AG04450 (cell line): ENCODE data around the gene ARHGEF10L. TPM values are rescaled to one million over a fixed set of nuclear protein-coding genes. Genes with fewer than 3 reads are reported as not detected.

Source experiments
- CTCF ChIA-PET: fragments of 300-600, 350-600 bp; formaldehyde crosslinking; extraction: SDS; loops from one replicate; lab custom pipeline; 2022; ENCODE audit warnings: antibody characterized with exemption, inconsistent platforms; lab: Charles Lee
- POLR2A ChIA-PET: fragments of 350-600 bp; formaldehyde crosslinking; extraction: SDS; loops from one replicate; lab custom pipeline; 2021; ENCODE audit warnings: antibody characterized with exemption, inconsistent platforms; lab: Yijun Ruan, JAX
- DNase-seq: peaks from one replicate; pipeline ENCODE4 v3.0.0-alpha.2; 2011; ENCODE audit warnings: low read depth, low spot score
- H3K27ac ChIP-seq: one replicate; pipeline ENCODE4 v1.5.1; 2012; ENCODE audit warnings: low read depth, low read length, control low read depth
- H3K27me3 ChIP-seq: one replicate; pipeline ENCODE4 v1.6.0; 2012; ENCODE audit warnings: low read length; ENCODE audit not compliant: control insufficient read depth, insufficient read depth
- H3K4me3 ChIP-seq: 2 replicates; pipeline ENCODE4 v1.5.1; 2011; ENCODE audit warnings: mild to moderate bottlenecking, low read depth, low read length, control low read depth
- H3K9me3 ChIP-seq: 2 replicates; pipeline ENCODE4 v1.5.1; 2012; ENCODE audit warnings: low read length; ENCODE audit not compliant: control insufficient read depth, insufficient read depth
- polyA plus RNA-seq: library from polyadenylated mRNA; depleted of rRNA; stranded (reverse); fragments of >200 nt; gene quantifications from 2 replicates; pipeline ENCODE4 v1.2.3, GENCODE V29; 2011
- TF ChIP-seq, protein P1 (sequence below): IDR thresholded peaks from 2 replicates; pipeline ENCODE4 v1.5.1; 2011; ENCODE audit warnings: low read depth, low read length, control low read depth, inconsistent platforms

The ARHGEF10L gene
- polyA plus RNA-seq, 1 experiment: 5.7 TPM

- TF ChIP-seq, protein P1, sequence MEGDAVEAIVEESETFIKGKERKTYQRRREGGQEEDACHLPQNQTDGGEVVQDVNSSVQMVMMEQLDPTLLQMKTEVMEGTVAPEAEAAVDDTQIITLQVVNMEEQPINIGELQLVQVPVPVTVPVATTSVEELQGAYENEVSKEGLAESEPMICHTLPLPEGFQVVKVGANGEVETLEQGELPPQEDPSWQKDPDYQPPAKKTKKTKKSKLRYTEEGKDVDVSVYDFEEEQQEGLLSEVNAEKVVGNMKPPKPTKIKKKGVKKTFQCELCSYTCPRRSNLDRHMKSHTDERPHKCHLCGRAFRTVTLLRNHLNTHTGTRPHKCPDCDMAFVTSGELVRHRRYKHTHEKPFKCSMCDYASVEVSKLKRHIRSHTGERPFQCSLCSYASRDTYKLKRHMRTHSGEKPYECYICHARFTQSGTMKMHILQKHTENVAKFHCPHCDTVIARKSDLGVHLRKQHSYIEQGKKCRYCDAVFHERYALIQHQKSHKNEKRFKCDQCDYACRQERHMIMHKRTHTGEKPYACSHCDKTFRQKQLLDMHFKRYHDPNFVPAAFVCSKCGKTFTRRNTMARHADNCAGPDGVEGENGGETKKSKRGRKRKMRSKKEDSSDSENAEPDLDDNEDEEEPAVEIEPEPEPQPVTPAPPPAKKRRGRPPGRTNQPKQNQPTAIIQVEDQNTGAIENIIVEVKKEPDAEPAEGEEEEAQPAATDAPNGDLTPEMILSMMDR: no peak
- ChIA-PET POLR2A (no interaction called here), CTCF (interaction anchor here (2.4 to 10.0 kb wide), 2 partner anchors 109 to 116 kb away, joined by 10 to 299 read pairs; no protein-coding TSS in a partner anchor)
- DNase-seq: no peak
- Histone ChIP-seq H3K4me3 (no peak overlapping the region), H3K9me3 (no peaks in the 10 kb centered on the region), H3K27me3 (no peaks in the 10 kb centered on the region), H3K27ac (no peak overlapping the region)
These were observed 71.2 kb downstream of the ARHGEF10L start for GRCh38 chr1:17610713-17611112.

DNA sequence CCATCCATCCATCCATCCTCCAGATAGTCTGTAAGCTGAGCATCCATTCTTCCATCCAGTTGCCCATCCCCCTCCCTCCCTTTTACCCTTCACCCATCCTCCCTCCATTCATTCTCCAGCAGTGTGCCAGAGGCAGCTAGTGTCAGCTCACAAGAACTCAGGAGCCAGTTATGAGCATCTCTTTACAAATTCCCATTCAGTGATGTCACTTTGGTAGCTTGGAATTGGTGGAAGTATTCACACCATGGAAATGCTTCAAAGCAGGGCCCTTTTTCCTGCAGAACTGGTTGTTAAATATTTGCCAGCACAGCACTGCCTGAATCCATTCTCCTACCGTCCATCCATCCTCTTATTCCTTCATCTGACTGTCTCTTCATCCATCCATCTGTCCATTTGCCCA is 72.5 kb downstream of the ARHGEF10L start:
- Histone ChIP-seq H3K9me3 (no peaks in the 10 kb centered on the region), H3K4me3 (no peak overlapping the region), H3K27me3 (no peaks in the 10 kb centered on the region), H3K27ac (no peak overlapping the region)
- TF ChIP-seq, protein P1: no peak
- DNase-seq: no peak
- ChIA-PET POLR2A (no interaction called here), CTCF (interaction anchor here (1.4 to 10.0 kb wide), 3 partner anchors 50 to 117 kb away, joined by 4 to 299 read pairs (median 10); no protein-coding TSS in a partner anchor)

DNA sequence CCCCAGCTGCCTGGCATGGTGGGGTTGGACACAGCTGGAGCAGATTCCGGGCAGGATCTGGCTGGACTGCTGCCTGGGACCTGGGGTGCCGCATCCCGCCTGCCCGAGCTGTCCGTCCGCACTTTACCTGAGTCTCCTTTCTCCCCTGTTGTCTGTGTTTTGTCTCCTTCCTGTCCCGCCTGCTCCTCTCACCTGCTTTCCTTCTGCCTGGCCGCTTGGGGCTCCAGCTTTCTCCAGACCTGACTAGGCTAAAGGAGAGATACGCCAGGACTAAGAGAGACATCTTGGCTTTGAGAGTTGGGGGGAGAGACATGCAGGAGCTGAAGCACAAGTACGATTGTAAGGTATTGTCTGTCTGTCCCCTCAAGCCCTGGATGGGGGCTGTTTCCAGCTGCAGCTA is 73.3 kb downstream of the ARHGEF10L start:
- TF ChIP-seq, protein P1: no peak
- Histone ChIP-seq H3K9me3 (no peaks in the 10 kb centered on the region), H3K4me3 (no peak overlapping the region), H3K27me3 (no peaks in the 10 kb centered on the region), H3K27ac (no peak overlapping the region)
- ChIA-PET CTCF (interaction anchor here (1.4 to 10.0 kb wide), 2 partner anchors 49 to 111 kb away, joined by 4 to 299 read pairs; no protein-coding TSS in a partner anchor), POLR2A (no interaction called here)
- no peak for DNase-seq

- TF ChIP-seq, protein P1: no peak
- Histone ChIP-seq H3K27ac (no peak overlapping the region), H3K9me3 (no peaks in the 10 kb centered on the region), H3K27me3 (no peaks in the 10 kb centered on the region), H3K4me3 (no peak overlapping the region)
- CTCF ChIA-PET: no interaction called here
- POLR2A ChIA-PET: no interaction called here
- no peak for DNase-seq
These were observed 75.1 kb downstream of the ARHGEF10L start for GRCh38 chr1:17614586-17614985.

DNA sequence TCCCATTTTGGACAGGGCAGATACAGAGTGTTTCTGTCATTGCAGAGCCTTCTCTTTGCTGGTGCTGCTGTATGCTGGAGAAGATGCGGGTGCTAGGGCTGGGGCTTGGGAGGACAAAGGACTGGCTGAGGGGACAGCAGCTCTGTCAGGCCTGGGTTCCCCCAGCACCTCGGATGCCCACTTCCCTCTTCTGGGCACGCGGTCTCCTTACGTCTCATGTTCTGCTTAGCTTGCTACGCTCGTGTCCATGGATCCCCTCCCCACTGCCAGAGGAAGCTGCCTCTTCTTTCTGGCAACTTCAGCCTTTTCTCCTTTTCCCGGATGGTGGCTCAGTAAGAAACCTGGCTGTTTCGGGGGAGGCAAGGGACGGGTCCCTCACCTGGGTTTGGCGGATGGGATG is 75.7 kb downstream of the ARHGEF10L start:
- no peaks in the 10 kb centered on the region for H3K9me3 ChIP-seq
- no peaks in the 10 kb centered on the region for H3K27me3 ChIP-seq
- TF ChIP-seq, protein P1: no peak
- POLR2A ChIA-PET: no interaction called here
- no peak for DNase-seq
- H3K4me3 ChIP-seq: no peak overlapping the region
- H3K27ac ChIP-seq: no peak overlapping the region
- CTCF ChIA-PET: no interaction called here
